NCI-H2107 treated with DMSO at 0.1 percent for 48 hours (cell line): ENCODE measurements around the gene RUFY1.
"Not testable (repeated sequence)": the region's sequence is repeated elsewhere in the genome, so short reads cannot be mapped to it uniquely, and the experiment has no call there.

Source experiments
- DNase-seq: peaks from one replicate; lab custom pipeline; 2025; ENCODE audit not compliant: unreplicated experiment; lab: John Stamatoyannopoulos, UW

RUFY1 gene

GRCh38 chr5:179620293-179620692, 69.9 kb downstream of the RUFY1 start:
- no peak for DNase-seq

GRCh38 chr5:179620703-179621350, 70.5 kb downstream of the RUFY1 start:
- DNase-seq: no peak

DNA sequence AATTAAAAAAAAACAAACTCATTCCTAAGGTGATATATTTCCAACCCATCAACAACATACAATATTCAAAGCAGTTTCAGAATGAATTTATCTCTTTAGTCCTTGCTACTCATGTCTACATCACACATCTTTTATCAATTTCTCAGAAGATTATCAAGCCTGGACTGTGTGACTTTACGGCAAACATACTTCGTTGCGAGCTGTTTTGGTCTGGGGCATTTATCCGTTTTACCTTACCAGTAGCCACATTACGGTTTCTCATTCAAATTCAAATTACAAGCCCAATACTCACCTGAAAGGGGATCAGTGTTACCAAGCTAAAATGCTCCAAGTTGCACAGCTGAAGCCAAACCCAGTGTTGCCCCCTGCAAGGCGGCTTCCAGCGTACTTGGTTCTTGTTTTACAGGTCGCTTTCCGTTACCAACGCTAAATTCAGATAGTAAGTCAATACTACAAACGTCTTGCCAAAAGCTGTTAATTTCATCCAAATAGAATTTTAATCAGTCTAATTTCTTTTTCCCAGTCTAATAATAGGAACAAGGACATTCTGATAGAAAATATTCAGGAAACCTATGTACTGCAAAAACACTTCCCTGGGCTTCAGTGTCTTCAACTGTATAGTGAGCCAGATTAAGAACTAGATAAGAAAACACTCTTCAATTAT, 71.3 kb downstream of the RUFY1 start:
- no peak for DNase-seq

DNA sequence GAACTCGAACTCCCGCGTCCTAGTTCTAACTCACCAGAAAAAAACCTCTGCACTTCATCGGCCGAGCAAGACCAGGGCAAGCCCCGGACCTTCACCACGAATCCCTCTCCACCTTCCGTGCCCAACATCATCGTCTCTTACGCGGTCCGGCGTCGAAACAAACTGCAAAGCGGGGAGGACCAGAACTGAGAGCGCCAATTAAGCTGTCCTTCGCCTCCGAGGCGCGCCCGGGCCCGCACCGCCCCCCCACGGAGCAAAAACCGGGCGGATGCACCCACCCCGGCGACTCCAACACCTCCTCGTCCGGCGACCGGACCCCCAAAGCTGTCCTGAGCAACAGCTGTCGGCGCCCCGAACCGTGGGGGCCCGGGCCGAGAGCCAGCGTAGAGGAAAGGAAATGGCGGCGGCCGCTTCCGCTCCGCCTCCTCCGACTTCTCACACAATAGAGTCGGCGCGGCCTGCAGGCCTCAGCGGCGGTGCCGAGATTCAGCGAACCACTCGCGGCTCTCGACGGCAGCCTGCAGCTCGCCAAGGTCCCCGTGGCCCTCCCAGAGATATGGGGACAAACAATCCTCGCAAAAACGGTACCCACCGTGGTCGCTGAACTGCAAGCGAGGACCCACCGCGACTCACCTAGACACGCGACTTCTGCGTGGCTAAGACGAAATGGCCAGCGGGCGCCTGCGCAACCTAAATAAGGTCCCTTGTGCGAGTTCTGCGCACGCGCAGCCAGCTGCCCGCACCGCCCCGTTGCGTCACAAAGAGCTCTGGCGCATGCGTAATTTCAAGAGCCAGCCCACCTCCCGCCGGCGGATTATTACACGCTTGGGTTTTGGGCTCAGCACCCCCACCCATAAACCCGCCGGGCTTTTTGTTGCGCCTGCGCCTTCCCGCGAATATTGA, 72.9 kb downstream of the RUFY1 start, which contains the start of gene HNRNPH1:
Gene HNRNPH1, minus strand, starts transcription at position 669 of the 903 bp plus-strand sequence. Its CDS starts 538 bp downstream, at position 131.
- DNase-seq: peak; percentile 91

- DNase-seq: no peak
Measured at GRCh38 chr5:179623906-179624741, 73.8 kb downstream of the RUFY1 start.

DNA sequence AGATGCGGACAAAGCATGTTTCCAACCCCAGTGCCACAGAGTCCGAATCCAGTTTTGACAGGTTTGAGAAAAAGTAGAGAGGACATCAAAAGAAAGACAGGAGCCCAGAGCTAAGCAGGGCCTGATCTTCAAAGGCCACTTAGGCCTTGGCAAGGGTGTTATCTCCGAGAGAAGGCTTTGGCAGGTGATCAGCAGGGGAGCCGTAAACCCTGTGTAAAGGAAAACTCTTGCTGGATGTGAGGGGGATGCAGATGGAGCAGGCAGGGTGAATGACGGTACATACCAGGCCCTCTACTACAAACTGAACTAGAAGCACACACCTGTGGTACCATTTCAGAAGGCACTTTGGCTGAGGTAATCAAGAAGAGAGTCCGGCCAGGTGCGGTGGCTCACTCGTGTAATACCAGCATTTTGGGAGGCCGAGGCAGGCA, 74.5 kb downstream of the RUFY1 start:
- DNase-seq: no peak

GRCh38 chr5:179633501-179634369, 83.4 kb downstream of the RUFY1 start:
- DNase-seq: not testable (repeated sequence)

DNA sequence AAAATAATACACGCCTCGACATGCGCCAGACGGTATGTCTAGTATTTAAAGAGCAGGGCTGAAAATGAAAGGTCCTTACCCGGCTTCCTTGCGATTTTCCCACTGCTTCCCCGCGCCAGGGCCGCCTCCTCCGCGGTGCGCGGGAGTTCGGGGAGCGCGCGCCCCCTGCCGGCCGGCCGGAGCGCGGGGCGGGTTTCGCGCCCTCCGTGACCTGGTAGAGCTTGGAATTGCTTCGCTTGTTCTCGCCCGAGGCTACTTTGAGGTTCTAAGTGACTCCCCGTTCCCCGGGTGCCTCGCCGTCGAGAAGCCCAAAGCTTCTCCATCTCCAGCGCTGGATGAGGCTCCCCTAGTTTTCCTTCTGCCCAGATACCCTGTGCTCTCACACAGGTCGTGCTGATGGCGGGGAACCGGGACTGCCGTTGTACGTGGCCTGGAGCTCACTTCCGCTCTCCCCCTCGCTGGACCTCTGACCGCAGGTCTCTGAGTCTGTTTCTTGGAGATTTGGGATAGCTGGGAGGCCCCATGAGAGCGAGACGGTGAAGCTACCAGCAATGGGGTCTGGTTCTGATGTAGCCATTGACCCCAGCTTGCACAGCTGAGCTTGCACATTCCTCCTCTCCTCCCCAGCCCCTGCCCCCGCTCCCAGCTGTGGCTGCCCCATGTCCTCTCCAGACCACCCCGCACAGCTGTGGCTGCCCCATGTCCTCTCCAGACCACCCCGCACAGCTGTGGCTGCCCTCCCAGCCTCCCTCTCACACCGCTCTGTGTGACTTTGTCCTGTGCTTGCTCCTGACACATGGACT, 84.2 kb downstream of the RUFY1 start:
- not testable (repeated sequence) for DNase-seq

- DNase-seq: not testable (repeated sequence)
Measured at GRCh38 chr5:179639296-179639695, 88.9 kb downstream of the RUFY1 start.

- not testable (repeated sequence) for DNase-seq
Measured at GRCh38 chr5:179641745-179642144, 91.4 kb downstream of the RUFY1 start.

- DNase-seq: not testable (repeated sequence)
Measured at GRCh38 chr5:179642626-179643025, 92.3 kb downstream of the RUFY1 start.

DNA sequence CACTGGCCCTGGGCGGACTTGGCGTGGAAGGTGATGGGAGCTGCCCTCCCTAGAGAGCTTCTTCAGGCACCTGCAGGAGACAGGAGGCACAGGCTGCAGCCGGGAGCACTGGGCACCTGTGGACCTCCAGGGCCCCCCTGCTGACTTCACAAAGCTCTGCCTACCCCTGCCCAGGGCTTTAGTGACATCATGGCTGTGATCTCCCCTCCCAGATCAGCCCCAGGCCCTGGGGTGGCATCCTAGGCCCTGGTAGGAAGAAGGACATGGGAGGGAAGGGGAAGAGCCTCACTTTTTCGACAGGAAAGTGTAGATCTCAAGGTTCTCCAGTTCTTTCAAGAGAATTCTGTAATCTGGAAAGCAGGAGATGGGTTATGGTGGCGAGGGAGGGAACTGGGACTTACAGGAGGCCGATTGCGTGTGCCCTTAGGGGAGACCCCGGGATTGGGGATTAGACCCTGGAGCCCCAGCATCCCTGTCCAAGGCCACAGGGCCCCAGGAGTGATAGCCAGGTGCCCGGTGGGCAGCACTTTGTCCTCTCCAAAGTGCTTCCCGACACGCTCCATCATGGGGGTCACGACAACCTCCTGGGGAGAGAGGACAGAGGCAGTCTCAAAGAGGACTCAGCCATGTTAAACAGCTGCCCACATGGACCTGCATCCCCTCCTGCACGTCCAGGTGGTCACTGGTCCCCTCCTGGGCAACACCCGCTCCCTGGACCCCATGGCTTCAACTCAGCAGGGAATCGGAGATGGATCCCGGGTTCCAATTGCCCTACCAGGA, 93.0 kb downstream of the RUFY1 start:
- DNase-seq: not testable (repeated sequence)

GRCh38 chr5:179644766-179645165, 94.4 kb downstream of the RUFY1 start:
- not testable (repeated sequence) for DNase-seq

GRCh38 chr5:179648410-179648809, 98.1 kb downstream of the RUFY1 start:
- no peak for DNase-seq

DNA sequence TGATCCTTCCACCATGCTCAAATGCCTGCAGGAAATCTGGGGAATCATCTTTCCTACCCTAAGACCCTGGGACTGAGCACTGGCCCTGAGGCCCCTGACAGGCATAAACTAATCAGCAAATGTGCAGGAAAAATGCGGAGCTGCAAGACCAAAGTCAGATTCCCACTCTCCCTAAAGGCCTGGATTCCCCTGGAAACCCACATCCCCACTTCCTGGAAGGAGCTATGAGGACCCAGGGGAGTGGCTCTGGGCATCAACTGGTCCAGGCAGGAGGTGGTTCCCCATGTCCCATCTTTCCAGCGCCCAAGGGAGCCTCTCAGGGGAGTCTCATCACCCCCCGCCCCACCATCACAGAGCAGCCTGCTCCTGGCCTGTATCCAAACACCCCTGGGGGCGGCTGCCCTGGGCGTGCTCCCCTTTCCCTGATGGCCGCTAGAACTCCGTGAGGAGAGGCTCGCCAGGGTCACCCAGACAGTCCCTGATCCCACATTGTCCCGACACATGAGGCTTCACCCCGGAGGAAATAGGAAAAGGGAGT, 98.9 kb downstream of the RUFY1 start:
- not testable (repeated sequence) for DNase-seq

- DNase-seq: not testable (repeated sequence)
Measured at GRCh38 chr5:179650245-179650644, 99.9 kb downstream of the RUFY1 start.

DNA sequence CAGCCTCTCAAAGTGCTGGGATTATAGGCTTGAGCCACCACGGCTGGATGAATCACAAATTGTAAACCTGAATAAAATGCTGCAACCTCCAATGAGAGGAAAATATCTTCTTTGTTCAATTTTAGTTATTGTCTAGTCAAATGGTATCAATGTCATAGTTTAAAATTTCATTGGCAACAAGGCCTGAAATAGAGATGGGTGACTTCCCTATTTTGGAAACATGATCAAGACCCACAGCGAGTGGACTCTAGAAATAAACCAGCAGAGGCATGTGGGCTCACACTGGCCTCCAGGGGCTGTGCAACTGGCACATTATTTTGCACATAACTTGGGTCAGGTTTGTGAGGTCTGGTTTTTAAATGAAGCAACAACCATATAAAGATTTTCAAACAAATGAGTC, 102.8 kb downstream of the RUFY1 start:
- not testable (repeated sequence) for DNase-seq
